GM19328 (cell line): ENCODE results near the gene SIRT2.
A peak's percentile ranks its signal among the peaks of the same experiment; 100 is the strongest.
"Not testable (repeated sequence)": the region's sequence is repeated elsewhere in the genome, so short reads cannot be mapped to it uniquely, and the experiment has no call there.

Source experiments
- ATAC-seq: cut with Tn5 transposase; IDR thresholded peaks from one replicate; pipeline ENCODE4 v1.9.1; 2021; ENCODE audit warnings: mild to moderate bottlenecking, moderate library complexity; ENCODE audit not compliant: unreplicated experiment

SIRT2 gene

DNA sequence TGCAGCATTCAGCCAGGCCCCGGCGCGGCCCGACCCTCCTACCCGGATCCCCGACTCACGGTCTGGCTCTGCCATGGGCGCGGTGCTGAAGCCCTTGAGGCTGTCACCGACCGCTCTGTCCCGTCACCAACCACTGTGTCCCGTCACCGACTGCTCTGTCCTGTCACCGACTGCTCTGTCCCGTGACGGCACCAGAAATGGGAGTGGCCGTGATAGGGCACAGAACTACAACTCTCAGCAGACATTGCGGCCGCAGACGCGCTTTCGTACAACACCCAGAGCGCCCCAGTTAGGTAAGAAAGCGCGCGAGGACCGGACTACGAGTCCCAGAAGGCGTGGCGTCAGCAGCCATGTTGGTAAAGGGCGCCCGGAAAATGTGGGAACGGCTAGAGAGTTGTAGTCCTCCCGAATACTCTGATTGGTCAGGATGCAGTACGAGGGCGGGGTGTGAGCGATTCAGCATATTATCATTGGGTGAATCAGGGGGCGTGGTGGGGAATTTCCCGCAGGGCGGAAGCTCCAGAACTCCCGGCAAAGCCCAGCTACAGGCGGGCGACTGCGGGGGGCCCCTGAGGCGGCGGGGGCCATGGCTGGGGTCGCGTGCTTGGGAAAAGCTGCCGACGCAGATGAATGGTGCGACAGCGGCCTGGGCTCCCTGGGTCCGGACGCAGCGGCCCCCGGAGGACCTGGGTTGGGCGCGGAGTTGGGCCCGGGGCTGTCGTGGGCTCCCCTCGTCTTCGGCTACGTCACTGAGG lies at the start of gene SIRT2, which contains the start of gene NFKBIB:
Gene SIRT2 (minus strand): TSS at position 172 of the 755 bp plus-strand sequence. CDS start 97 bp downstream, at position 75.
Gene NFKBIB (plus strand): TSS at position 523 of the 755 bp plus-strand sequence. CDS start 64 bp downstream, at position 587.
- ATAC-seq, result peak; percentile 90

DNA sequence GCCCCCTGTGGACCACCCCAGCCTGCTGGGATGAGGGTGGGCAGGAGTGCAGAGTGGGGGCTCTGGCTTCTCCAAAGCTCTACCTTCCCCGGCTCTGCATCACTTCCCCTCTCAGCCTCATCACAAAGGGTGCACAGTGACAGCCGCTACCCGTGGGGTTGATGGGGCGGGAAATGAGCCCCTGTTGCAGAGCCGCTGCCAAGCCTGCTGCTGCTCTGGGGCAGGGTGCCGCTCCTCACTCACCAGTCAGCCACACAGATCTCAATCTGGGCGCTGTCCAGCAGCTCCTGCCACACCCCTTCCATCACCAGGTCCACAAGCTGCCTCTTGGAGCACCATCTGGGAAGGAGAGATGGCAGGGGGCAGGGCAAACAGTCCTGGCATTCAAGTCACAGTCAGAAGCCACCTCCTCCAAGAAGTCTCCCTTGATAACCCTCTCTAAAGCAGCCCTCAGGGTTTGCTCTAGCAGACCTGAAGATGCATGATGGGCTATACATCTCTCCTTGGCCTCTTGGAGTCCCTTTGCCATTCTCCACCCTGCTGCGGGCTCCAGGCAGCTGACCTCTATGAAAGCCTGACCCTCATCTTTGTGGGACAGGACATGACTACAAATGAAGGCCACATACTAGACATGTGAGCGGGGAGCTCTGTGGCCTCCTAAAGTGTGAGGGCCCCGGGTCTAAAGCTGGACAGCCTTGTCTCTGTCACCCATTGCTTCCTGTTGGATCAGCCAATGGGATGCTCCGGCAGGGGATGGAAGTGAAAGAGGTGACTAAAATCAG lies 47.0 kb upstream of the SIRT2 start:
- no peak for ATAC-seq

DNA sequence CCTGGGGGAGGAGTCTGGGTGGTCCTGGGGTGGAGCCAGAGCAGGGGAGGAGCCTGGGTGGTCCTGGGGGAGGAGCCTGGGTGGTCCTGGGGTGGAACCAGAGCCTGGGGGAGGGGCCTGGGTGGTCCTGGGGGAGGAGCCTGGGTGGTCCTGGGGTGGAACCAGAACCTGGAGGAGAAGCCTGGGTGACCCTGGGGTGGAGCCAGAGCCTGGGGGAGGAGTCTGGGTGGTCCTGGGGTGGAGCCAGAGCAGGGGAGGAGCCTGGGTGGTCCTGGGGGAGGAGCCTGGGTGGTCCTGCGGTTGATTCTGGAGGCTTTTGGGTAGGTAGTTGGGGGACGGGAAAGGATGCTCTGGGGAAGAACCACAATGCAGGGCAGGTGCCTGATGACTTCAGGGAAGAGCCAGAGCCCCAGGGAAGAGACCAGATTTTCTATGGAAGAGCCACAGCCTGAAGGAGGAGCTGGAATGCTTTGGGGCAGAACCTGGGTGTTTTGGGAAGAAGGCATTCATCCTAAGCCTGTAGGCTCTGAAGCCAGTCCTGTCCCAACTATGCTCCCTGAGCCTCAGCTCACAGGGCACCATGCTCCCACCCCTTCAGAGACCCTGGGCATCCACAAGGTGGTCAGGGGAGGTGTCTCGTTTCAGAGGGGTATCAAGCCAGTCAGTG lies 46.3 kb upstream of the SIRT2 start:
- ATAC-seq, result no peak

DNA sequence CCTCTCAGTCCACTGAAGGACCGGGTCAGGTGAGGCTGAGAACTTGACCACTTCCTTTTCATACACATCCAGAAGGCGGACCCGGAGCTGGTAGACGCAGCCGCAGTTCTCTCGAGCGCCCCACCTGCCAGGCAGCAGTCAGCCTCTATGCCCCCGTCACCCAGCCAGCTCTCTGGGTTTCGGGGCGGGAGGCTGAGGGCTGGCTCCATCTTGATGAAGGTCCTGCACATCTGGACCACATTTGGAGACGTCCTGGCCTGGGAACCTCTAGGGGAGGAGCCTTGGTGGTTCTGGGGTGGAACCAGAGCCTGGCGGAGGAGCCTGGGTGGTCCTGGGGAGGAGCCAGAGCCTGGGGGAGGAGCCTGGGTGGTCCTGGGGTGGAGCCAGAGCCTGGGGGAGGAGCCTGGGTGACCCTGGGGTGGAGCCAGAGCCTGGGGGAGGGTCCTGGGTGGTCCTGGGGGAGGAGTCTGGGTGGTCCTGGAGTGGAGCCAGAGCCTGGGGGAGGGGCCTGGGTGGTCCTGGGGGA lies 45.6 kb upstream of the SIRT2 start:
- ATAC-seq, result no peak

DNA sequence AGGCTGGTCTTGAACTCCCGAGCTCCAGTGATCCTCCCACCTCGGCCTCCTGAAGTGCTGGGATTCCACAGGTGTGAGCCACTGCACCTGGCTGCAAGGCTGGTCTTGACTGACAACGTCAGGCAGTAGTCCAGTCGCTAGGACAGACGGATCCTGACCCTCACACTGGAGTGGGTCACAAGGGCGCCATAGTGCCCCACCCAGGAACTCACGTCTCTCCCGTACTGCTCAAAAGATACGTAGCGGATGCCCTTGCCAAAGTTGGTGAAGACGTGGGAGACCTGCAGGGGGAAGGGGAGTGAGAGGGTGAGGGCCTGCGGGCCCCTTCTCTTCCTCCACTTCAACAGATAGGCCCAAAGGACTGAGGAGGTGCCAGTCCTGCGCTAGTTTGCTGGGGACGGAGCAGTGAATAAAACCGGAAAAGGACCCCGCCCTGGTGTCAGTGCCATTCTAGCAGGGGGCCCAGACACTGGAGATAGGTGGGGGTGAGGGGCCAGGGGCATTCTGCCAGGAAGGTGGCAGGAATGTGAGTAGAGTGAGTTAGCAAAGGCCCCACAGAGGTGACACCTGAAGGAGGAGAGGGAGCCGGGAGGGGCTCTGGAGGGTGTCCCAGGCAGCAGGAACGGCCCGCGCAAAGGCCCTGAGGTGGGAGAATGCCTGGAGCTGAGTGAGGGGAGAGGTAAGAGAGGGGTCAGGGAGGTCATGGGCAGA lies 43.2 kb upstream of the SIRT2 start:
- ATAC-seq, result no peak

DNA sequence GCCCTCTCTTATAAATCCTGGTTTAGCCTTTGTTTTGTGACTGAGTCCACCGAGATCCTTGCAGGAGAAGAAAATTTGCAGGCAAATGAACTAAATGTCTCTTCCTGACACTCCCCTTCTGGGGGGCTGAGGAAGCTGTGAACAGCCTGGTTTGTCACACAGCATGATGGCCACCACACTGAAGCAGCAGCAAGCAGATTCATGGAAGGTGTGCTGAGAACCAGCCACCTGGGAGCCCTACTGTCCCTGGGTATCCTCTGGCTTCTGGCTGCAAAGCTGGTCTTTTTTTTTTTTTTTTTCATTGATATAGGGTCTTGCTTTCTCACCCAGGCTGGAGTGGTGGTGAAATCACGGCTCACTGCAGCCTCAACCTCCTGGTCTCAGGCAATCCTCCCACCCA lies 42.6 kb upstream of the SIRT2 start:
- ATAC-seq, result no peak

DNA sequence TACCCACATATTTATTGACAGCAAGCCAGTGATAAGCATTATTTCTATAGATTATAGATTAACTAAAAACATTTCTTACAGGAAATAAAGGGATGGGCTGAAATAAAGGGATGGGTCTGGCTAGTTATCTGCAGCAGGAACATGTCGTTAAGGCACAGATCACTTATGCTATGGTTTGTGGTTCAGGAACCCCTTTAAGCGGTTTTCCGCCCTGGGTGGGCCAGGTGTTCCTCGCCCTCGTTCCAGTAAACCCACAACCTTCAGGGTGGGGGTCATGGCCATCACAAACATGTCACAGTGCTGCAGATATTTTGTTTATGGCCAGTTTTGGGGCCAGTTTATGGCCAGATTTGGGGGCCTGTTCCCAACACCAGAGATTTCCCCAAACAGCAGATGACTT lies 42.0 kb upstream of the SIRT2 start:
- not testable (repeated sequence) for ATAC-seq

DNA sequence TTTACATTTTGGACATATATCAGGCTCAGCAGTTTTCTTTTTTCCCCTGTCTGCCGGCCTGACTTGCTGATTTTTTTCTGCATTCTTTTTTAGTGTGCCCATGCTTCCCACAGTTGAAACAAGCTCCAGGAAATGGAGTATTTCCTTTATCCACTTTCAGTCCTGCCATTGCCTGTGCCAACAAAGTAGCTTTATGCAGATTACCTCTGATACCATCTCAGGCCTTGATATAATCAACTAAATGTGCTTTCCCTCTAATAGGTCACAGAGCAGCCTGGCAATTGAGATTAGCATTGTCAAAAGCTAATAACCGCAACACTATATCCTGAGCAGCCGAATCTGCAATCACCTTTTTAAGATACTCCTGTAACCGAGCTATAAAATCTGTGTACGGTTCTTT lies 40.5 kb upstream of the SIRT2 start:
- ATAC-seq, result no peak

DNA sequence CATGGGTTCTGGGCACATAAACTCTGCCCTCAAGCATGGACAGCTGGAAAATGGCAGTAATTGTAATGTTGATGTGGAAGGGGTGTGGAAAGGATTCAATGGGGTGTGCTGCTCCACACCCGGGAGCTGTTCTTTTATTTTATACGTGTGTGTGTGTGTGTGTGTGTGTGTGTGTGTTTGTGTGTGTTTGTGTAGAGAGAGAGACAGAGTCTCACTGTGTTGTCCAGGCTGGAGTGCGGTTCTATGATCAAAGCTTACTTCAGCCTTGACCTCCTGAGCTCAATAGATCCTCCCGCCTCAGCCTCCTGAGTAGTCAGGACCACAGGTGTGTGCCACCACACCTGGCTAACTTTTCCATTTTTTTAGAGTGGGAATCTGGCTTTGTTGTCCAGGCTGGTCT lies 34.1 kb upstream of the SIRT2 start:
- no peak for ATAC-seq

DNA sequence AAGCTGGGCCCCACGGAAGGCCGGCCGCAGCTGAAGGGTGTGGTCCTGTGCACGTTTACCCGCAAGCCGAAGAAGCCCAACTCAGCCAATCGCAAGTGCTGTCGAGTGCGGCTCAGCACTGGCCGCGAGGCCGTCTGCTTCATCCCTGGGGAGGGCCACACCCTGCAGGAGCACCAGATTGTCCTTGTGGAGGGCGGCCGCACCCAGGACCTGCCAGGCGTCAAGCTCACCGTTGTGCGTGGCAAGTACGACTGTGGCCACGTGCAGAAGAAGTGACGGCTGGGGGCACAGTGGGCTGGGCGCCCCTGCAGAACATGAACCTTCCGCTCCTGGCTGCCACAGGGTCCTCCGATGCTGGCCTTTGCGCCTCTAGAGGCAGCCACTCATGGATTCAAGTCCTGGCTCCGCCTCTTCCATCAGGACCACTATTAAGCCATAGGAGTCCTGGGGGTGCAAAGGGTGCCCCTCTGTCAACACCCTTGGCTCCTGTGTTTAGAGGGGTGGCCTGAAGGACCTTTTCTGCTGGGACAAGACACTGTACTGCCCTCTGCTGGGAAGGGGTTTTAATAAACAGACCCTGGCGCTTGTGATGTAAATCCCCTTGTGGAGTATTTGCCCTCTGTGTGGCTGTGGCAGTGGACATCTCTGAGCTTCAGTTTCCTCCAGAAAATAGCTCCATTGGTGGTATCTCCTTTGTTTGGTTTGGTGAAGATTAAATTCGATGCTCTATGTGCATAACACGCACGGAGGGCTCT lies 33.2 kb upstream of the SIRT2 start:
- ATAC-seq, result no peak

DNA sequence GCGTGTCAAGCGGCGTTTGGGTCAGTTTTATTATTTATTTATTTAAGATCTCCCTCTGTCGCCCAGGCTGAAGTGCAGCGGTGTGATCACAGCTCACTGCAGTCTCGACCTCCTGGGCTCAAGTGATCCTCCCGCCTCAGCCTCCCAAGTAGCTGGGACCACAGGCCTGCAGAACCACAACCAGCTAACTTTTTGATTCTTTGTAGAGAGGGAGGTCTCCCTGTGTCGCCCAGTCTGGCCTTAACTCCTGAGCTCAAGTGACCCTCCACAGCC lies 32.0 kb upstream of the SIRT2 start:
- no peak for ATAC-seq

DNA sequence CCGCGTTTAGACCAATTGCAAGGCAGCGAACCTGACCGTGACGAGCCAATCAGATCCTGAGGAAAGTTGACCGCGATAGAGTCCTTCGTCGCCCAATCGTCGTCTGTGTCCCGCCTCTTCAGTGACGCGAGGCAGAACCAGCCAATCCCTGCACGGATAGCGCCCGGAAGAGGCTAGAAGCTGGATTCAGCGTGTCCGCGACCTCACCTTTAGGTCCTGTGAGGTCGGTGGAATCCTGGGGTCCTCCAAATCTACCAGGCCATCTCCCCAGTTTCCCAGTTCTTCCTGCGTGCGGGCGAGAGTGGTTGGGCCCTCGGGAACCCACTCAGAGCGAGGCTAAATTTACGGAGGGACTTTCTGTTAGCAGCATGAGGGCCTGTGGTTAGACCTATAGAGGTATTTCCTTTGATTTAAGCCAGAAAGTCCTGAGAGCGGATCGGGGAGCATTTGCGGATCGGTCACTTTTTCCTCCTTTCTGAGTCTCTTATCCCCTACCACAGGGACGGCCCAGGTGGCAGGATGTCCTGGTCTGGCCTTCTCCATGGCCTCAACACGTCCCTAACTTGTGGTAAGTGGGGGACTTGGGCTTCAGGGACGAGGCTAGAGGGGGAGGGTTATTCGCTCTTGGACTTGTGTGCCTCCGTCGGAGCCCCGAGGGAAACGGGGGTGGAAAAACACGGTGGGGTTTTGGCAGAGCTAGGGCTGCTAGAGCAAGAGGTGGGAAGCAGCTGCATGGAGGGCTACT lies 31.5 kb upstream of the SIRT2 start, which contains the start of gene MRPS12:
Gene MRPS12 (plus strand): TSS at position 169 of the 745 bp plus-strand sequence. CDS start 351 bp downstream, at position 520.
- ATAC-seq, result peak; percentile 76

DNA sequence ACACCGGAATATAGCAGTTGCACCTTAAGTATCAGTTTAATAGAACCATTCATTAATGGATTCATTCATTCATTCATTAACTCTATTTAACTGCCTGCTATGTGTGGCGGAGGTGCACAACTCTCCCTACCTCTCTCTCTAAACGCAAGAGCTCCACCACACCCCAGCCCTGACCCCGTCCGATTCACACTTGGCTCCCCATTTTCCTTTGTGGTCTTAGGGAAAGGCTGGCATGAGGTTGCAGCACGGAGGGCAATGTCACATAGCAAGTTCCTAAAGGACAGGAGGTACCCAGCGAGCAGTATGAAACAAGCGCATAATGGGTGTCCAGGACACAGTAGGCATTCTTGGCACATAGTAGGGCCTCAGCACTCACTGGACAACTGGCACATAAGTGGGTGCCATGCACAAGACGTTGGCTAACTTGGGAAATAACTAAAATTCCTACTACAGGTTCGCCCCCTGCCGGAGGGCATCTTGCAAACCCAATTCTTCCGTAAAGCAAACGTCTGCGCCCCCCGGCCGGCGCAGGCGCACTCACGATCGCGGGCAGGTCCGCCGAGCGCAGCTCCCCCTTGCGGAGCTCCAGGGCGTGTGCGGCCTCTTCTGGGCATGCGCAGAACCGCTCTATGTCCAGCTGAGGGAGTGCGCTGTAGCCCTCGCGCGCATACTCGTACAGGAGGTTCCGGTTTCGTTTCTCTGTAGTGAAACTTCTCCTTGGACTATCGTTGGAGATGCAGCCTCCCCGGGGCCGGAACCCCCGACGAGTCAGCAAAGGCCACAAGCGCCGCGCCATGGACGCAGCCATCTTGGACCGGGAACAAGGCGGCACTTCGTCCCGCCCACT lies 30.7 kb upstream of the SIRT2 start, which contains the start of gene SARS2:
Gene SARS2 (minus strand): TSS at position 835 of the 847 bp plus-strand sequence. CDS start 27 bp downstream, at position 808.
- peak; percentile 82 for ATAC-seq

DNA sequence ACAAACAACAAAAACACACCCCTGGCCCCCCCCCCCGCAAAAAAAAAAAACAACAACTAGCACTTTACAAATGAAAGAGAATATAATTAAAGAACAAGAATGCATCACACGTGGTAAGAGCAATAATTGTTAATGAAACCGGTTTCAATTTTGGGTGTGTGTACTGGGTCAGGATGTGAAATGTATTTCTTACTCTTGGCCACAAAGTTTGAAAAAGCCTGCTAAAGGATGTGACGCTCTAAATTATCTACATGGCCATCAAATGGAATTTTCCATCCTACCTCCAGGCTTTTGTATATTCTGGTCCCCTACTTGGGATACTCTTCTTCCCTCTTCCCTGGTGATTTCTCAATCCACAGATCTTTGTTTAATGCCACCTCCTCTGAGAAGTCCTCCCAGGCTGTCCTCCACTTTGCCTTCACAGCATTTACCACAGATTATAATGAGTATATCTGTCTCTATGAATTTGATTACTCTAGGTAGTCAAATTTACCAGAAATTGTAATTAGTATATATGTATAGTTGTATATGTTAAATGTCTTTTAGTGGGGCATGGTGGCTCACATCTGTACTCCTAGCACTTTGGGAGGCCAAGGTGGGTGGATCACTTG lies 29.1 kb upstream of the SIRT2 start:
- no peak for ATAC-seq

DNA sequence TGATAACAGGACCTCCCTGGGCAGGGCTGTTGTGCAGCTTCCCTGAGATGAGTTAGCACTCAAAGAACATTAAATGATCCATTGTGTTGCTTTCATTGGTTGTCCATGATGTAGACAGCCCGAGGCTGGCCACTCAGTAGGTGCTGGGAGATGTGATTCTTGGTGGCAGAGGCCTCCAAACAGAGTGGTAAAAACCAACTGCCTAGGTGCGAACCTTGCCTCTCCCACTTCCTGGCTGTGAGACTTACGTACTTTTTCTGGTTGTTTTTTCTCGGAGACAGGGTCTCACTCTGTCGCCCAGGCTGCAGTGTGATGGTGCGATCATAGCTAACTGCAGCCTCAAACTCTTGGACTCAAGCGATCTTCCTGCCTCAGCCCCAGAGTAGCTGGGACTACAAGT lies 25.0 kb upstream of the SIRT2 start:
- ATAC-seq, result no peak

DNA sequence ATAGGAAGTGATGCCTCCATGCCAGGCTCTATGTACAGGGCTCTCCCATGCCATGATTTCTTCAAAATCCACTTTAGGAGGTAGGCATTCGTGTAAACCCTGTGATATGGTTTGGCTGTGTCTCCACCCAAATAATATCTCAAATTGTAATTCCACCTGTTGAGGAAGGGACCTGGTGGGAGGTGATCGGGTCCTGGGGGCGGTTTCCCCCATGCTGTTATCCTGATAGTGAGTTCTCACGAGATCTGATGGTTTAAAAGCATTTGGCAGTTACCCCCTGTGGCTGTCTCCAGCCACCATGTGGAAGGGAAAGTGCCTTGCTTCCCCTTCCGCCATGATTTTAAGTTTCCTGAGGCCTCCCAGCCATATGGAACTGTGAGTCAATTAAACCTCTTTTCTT lies 23.1 kb upstream of the SIRT2 start:
- no peak for ATAC-seq

DNA sequence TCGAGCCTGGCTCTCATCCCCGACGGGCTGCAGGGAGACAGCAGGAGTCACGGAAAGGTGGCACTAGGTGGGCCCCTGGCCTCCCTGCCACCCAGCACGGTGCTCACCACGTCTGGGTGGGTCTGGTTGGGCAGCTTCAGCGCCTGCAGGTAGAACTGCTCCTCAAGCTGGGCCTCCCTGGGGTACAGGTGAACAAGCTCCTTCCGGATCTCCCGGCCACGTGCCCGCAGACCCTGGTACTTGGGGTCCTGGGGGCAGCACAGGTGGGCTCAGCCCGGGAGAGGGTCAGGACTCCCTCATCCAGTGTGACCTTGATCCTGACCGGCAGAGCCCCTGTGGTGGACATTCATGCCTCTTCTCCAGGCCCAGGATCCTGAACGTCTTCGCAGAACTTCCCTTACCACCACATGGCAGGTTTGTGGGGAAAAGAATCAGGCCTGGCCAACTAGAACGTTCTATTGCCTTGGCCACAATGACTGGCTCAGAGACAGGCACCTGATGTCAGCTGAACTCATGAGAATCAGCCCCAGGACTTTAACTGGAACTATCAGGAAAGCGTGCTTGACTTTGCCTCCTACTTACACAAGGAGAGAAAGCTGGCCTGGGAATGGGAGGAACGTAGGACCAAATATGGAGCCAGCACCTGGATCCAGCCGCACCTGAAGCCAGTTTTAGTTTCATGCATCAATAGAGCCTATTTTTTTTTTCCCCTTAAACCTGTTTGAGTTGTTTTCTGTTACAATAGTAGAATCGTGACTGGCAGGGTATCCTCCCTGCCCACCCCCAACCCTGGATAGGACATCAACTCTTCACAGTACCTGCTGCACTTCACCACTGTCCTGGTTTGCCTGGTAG lies 22.2 kb upstream of the SIRT2 start:
- no peak for ATAC-seq
